GM18508 (cell line): ENCODE data around the gene AMN.

Experiments
- ATAC-seq: cut with Tn5 transposase; IDR thresholded peaks from one replicate; pipeline ENCODE4 v1.9.1; 2021; ENCODE audit warnings: moderate number of reproducible peaks; ENCODE audit not compliant: insufficient read depth, unreplicated experiment

The AMN gene

GRCh38 chr14:102941419-102942011, 19.1 kb downstream of the AMN start:
- ATAC-seq, result no peak

GRCh38 chr14:102942069-102942468, 19.6 kb downstream of the AMN start:
- ATAC-seq, result no peak

- ATAC-seq, result no peak
Observed at GRCh38 chr14:102943454-102943853, 21.0 kb downstream of the AMN start.

GRCh38 chr14:102943979-102944378, 21.5 kb downstream of the AMN start:
- no peak for ATAC-seq

- no peak for ATAC-seq
Observed at GRCh38 chr14:102944448-102945330, 22.2 kb downstream of the AMN start.

- ATAC-seq, result no peak
Observed at GRCh38 chr14:102945346-102946130, 23.1 kb downstream of the AMN start.

GRCh38 chr14:102947321-102948103, 25.0 kb downstream of the AMN start:
- ATAC-seq, result no peak

- ATAC-seq, result no peak
Observed at GRCh38 chr14:102948698-102949061, 26.2 kb downstream of the AMN start.

- no peak for ATAC-seq
Observed at GRCh38 chr14:102949062-102949800, 26.8 kb downstream of the AMN start.

- no peak for ATAC-seq
Observed at GRCh38 chr14:102949801-102950451, 27.5 kb downstream of the AMN start.

GRCh38 chr14:102951034-102951433, 28.6 kb downstream of the AMN start:
- no peak for ATAC-seq

GRCh38 chr14:102951799-102952198, 29.3 kb downstream of the AMN start:
- ATAC-seq, result no peak

- no peak for ATAC-seq
Observed at GRCh38 chr14:102952276-102952675, 29.8 kb downstream of the AMN start.

GRCh38 chr14:102953100-102953499, 30.6 kb downstream of the AMN start:
- ATAC-seq, result no peak

- no peak for ATAC-seq
Observed at GRCh38 chr14:102954081-102954789, 31.8 kb downstream of the AMN start.

GRCh38 chr14:102955636-102956408, 33.4 kb downstream of the AMN start:
- no peak for ATAC-seq

- no peak for ATAC-seq
Observed at GRCh38 chr14:102957222-102957621, 34.8 kb downstream of the AMN start.

- no peak for ATAC-seq
Observed at GRCh38 chr14:102958461-102958860, 36.0 kb downstream of the AMN start.
